ENCODE measurements around the gene ULK4.

ULK4 gene

DNA sequence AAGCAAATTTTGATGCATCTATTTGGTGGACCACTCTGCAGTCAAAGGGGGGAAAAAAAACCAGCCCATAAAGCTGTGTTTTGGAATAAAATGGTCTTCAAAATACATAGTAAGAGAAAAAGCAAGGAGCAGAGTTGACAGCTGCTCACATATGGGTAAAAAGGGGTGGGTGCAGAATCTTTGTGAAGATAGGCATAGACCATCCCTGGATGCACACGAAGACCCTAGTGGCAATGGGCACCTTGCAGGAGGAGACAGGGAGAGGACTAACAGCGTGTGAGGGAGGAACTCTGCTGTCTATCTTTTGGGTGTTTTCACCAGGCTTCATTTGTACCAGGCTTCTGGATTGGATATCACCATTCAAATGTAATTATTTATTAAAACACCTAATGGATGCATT lies 718.7 kb downstream of the ULK4 start:
- no peak for DNase-seq

DNA sequence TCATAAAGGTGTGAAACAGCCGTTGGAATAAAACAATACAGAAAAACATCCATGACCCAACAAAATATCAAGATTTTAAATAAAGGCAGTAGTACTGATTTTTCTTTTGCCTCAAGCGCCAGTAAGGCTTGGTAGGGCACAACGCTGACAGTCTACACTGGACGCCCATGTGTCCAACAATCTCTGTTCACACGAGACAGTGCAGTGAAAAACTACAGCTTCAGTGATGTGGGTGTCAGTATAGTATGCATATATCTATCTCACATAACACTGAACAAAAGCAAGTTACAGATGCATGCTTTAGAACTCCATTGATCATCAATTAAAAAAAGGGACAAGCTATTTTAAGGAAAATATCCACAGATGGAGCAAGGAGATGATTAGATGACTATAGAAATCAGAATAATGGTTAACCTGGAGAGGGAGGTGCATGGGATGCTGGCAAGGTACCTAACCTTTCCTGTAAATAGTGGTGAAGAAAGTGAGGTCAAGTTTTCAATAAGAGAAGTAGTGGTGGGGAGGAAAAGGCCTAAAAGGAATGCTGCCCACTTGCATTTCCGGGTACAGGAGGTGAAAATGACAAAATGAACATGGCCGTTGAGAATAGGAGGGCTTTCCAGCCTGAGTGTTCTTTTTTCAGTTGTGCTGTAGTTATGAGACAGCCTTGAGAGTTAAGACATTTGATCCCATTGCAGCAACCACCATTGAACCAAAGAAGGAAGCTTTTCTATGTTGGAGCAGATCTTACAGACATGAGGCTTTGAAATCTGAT lies 719.9 kb downstream of the ULK4 start:
- no peak for DNase-seq

DNA sequence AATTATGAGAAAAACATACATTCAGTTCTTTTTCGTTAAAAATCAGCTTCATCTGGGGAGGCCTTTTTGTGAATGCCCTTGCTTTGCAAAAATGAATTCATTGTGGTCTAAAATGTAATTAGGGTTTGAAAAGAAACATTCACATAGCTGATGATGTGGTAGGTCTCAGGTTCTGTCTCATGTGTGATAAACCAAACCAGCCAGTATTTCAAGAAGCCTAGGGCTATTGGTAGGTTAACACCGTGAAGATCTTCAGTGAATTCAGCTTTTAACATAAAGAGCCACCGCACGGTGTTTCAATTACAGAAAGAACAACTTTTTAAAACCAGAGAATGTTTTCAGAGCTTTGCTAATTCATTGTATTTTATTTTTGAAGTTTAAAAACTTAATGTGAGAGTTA lies 720.7 kb downstream of the ULK4 start:
- no peak for DNase-seq

DNA sequence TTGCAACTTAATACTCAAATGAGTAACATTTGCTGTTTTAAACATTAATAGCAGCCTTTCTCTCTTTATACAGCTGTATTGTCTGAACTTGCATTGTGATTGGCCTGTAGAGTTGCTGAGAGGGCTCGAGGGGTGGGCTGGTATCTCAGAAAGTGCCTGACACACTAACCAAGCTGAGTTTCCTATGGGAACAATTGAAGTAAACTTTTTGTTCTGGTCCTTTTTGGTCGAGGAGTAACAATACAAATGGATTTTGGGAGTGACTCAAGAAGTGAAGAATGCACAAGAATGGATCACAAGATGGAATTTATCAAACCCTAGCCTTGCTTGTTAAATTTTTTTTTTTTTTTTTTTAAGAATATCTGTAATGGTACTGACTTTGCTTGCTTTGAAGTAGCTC lies 722.3 kb downstream of the ULK4 start:
- no peak for DNase-seq

DNA sequence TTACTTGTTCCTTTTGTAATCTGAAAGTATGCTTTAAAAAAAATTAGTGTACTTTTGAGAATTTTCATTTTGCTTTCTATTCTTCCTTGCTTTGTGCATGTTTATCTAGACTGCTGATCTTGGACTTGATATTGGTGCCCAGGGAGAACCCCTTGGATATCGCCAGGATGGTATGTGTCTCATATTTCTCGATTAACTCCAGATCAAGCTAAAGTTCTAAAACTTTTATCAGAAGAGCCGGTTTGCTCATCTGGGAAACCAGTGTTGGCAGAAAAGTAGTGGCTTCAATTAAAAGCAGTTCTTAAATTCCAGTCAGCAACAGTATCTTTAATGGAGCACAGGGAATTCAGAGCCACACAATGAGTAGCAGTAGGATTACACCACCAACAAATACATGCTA lies 724.0 kb downstream of the ULK4 start:
- DNase-seq: no peak

DNA sequence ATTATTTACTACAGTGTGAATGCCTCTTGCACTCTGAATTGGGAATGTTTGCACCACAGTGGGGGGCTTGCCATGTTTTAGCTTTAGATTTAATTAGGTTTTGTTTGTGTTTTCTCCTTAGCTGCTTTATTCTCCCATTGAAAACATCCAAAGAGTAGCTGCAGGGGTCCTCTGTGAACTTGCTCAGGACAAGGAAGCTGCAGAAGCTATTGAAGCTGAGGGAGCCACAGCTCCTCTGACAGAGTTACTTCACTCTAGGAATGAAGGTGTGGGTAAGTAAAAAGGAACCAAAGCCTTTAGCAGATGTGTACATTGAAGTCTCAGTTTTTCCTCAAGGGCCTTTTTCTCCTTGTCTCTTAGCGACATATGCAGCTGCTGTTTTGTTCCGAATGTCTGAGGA lies 725.7 kb downstream of the ULK4 start:
- no peak for DNase-seq

DNA sequence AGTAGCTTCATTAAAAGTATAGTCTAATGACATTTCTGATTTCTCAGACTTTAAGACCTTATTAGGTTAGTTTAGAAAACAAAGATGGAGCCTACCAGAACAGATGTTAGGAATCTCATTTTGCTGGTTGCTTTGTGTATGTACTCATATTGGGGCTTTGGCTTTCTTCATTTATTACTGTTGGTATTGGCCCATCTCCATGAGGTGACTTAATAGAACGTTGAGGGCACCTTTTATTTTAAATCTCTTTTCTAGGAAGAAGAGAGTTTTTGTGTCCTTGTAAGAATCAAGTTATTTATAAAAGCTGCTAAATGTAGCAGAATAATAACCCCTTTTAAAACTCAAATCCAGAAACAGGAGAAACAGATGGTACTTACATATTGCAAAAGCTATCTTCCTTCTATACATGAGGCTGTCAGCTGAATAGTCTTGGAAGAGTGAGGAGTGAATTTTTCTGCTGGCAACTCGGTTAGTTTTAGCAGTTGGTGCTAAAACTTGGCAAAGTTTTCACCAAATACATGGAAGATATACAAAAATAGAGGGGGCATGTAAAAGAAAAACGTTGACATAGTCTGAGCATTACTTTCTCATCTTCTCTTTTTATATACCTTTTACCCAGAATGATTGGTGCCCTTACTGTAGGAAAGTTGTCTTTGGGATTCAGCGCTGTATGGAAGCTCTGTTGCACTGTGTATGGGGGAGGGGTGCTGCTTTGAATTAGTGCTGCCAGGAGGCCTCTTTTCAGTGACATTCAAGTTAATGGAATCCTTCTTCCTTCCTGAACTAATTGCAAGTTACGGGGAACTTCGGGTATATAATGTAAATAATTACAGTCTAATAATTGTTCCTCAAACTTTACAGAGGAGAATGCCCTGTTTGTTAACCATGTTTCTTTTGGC lies 726.8 kb downstream of the ULK4 start:
- DNase-seq: no peak

DNA sequence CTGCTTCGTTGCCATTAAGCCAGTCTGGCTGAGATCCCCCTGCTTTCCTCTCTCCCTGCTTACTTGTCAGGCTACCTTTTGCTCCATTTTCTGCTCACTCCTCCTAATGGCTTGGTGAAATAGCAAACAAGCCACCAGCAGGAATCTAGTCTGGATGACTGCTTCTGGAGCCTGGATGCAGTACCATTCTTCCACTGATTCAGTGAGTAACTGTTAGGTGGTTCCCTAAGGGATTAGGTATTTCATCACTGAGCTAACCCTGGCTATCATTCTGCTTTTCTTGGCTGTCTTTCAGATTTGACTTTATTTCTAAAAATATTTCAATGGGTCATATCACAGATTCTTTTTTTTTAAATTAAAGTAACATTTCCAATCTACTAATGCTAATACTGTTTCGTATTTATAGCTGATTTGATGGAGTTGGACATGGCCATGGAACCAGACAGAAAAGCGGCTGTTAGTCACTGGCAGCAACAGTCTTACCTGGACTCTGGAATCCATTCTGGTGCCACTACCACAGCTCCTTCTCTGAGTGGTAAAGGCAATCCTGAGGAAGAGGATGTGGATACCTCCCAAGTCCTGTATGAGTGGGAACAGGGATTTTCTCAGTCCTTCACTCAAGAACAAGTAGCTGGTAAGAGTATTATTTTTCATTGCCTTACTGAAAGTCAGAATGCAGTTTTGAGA lies 737.6 kb downstream of the ULK4 start:
- DNase-seq: no peak

DNA sequence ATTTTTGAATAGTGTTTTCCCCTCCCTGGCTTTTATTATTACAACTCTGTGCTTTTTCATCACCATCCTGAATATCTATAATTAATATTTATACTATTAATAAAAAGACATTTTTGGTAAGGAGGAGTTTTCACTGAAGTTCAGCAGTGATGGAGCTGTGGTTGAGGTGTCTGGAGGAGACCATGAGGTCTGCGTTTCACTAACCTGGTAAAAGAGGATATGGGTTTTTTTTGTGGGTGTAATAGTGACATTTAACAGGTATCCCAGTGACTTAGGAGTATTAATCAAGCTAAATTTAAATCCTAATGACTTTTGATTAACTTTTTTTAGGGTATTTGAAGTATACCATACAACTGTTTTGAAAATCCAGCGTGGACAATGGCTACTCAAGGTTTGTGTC lies 738.2 kb downstream of the ULK4 start:
- no peak for DNase-seq

DNA sequence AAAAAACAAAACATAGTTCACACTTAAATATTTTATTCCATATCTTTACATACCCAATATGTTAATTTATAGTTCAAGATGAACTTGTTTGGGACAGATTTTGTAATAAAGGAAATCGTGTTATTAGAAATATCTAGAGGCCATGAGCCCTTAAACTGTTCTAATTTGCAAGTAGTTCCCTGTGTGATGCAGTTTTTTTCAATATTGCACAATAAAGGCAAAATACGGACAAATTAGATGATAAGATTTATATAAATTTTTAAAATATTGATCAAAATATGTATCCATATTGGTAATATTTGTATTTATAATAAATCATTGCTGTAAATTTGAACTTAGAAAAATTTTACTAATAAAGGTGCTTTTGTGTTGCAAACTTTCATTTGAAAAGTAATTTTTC lies 738.8 kb downstream of the ULK4 start:
- DNase-seq: no peak

DNA sequence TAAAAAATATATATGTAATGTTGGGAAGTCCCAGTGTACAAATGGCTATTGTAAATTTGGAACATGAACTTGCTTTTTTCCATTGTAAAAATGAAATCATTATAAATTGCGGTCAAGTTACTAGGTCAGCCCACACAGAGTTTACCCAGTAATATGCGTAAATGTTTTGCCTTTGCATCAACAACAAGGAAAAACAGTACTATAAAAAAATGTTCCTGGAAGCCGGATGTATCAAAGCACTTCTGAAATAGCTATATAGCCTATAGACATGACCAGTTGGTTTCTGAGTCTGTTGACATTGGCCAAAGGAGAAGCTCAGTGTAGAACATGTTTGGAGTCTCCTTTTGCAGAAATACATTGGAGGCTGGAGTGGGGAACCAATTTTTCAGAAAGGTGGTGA lies 739.4 kb downstream of the ULK4 start:
- DNase-seq: no peak

DNA sequence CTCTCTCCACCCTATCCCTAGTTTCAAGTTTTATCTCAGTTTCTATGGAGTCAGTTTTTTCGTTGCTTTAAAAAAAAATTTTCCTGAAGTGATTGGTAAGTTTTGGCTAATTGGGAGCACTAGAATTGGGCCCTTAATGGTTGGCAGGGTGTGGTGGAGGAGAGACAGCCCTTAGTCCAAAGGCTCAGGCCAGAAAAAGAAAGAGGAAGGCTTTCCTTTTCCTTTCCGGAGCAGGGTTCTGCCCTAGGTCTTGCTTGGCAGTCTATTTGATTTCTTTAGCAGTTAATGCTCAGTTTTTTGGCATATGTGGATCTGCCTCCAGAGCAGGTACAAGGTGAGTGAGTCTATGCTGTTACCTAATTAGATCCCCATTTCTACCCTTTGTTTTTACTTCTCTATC lies 739.9 kb downstream of the ULK4 start:
- DNase-seq: no peak

DNA sequence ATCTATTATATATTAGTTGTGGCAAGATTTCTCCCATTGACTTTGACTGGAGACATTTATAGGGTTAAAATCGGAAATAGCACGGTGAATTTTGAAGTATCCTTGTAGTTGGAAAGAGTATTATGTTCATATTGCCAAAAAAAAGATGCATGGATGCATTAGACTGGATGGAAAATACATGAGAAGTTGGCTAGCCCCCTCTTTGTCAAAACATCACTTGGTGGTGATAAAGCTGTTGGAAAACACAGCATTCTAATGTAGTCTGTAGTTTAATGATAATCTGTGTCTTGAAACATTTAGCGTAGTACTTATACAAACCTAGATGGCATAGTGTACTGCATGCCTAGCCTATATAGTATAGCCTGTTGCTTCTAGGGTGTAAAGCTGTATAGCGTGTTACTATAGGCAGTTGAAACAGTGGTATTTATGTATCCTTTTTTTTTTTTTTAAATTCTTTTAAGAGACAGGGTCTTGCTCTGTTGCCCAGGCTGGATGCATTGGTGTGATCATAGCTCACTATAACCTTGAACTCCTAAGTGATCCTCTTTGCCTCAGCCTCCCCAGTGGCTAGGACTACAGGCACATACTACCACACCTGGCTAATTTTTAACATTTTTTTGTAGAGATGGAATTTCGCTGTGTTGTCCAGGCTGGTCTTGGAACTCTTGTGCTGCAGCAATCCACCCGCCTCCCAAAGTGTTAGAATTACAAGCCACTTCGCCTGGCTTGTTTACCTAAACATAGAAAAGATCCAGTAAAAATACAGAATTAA lies 740.8 kb downstream of the ULK4 start:
- no peak for DNase-seq

DNA sequence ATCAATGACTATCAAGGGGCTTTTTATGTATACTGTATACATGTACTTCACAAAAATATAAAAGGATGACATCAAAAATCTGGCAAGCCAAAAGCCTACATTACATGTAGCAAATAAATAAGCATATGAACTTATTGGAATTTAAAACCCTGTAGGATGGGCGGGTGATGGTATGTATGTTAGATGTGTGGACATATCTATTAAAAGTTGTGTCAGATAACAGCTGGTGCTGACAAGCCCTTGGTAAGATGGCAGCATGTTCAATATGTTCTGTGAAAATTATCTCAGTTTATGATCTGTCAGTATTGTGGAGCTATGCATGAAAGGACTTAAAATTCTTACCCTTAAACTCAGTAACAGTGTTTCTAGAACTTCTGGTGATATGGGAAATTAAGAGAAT lies 742.5 kb downstream of the ULK4 start:
- DNase-seq: no peak

DNA sequence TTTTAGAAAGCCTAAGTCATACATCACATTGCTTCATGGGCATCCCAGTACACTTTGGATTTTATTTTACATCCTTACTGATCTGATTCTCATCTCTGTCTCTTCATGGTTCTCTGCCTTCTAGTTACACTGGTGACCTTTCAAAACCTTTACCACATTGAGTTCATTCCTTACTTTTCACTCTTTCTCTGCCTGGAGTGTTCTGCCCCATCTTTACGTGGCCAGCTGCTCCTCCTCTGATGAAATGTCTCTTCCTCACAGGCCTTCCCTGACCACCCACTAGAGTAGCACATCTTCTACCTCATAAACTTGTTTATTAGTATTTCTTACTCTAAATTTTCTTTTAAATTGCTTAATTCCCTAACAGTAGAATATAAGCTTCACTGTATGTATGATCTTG lies 744.9 kb downstream of the ULK4 start:
- no peak for DNase-seq

DNA sequence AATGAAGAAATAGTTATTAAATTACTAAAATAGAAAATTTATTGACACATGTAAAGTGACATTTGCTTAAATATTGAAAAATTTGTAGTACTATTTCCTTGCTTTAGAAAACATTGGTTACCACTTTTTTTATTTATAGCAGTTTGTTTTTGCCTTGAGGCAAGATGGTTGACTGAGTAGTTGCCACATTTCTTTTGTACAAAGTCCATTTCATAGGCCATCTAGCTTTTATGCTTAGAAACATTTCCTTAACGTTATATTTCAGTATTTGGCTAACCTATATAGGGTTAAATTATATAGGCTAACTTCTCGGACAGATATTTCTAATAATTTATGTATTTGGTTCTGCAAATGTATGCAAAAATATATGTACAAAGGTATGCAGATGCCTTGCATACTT lies 745.5 kb downstream of the ULK4 start:
- DNase-seq: no peak

DNA sequence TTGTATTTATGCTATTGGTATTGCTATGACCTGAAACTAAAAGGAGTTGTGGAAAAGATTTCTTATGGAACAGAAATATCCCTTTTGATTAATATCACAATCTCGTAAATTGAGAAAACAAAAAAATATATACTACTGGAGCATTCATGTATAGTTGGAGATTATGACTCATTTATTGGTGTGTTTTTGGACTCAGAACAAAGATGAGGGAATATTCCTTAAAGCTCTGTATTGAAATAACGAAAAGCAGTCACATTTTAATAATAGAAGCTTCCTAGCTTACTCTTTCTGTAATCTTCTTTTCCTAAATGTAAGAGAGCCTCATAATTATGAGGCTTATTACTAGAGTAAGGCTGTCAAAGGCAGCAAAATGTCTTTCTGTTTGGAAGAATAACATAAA lies 748.3 kb downstream of the ULK4 start:
- DNase-seq: no peak

DNA sequence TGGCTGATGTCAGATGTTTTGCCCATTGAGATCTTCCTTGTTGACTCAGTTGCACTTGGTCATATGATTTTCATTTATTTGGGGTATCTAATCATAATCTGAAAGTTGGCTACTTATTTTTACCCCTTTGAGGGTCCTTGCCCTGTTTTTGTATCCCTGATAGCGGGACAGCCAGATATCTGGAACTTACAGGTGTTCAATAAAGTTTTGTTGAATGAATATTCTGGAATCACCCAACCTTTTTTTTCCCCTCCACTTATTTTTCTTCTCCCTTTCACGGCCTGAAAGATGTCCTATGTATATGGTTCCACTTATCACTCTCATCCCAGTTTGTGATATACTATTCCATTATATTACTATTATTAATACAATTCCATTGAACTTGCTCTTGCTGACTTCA lies 749.8 kb downstream of the ULK4 start:
- DNase-seq: no peak

DNA sequence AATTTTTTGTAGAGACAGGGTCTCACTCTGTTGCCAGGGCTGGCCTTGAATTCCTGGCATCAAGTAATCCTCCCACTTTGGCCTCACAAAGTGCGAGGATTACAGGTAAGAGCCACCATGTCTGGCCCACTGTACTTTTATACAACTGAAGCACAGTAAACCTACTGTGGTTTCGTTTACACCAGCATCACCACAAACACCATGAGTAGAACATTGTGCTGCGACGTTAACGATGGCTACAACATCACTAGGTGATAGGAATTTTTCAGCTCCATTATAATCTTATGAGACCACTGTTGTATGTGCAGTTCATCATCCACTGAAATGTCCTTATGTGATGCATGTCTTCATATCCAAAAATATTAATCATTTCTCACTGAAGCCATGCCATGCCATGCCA lies 750.9 kb downstream of the ULK4 start:
- no peak for DNase-seq

DNA sequence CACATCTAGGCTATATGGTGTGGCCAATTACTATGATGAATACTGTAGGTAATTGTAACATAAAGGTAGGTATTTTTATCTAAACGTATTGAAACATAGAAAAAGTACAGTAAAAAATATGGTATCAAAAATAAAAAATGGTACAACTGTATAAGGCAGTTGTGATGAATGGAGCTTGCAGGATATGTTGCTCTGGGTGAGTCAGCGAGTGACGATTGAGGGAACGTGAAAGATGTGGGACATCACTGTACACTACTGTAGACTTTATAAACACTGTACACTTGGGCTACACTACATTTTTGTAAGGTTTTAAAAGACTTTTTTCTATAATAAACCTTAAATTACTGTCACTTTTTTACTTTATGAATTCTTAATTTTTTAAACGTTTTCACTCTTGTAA lies 752.3 kb downstream of the ULK4 start:
- no peak for DNase-seq

DNA sequence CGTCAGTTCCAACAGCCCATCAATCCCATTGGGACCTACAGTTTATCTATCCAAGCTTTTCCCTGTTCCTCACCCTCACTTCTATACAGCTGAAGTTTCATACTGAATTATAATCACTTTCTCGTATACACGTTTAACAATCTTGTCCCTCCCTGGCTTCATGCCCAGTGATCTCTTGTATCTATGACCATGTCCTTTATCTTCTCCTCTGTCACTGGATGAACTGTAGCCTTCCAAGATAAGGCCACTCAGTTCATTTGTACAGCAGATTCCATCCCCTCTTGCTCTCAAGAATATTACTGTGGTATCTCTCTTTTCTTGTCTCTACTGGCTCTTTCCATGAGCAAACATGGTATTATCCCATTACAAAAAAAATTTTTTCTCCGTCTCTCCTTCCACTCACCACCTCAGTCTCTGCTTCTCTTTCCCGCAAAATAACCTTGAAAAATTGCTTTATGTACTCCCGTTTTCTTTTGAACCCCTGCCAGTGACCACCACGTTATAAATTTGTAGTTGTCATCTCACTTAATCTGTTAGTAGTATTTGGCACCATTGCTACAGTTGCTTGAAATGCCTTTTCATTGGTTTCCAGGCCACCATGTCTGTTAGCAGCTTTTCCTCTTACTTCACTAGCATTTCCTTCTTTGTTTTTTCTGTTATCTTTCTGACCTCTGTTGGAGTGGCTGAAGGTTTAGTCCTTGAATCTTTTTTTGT lies 753.2 kb downstream of the ULK4 start:
- no peak for DNase-seq

DNA sequence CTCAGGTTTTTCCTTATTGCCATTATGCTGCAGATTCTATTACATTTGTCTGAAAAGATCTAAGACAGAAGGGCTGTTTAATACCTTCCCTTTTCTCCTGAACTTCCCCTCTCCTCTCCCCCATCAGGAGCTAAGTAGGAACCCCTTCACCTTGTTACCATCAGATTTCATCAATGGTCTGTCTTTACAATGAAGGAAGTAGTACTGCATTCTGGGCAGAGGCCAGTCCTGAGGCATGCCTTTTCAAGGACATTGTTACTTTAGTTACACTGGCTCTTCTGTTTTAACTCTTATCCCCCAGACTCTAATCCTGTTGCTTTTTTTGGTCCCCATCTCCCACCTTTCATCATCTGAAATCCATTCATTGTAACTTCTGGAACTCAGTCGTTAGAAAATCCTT lies 754.5 kb downstream of the ULK4 start:
- DNase-seq: no peak

Data from activated CD4-positive, alpha-beta T cell treated with anti-CD3 and anti-CD28 coated beads for 1 hour (primary cell).